Stomach (tissue), 4 donors: ENCODE data around the gene CD320.

Source experiments
- POLR2A ChIP-seq, 4 donors: fragments of 450-650 bp; IDR thresholded peaks; one replicate each; pipeline ENCODE4 v1.6.1; 2016; ENCODE audit warnings: antibody characterized with exemption in 4 of 4, control low read depth in 2 of 4, mild to moderate bottlenecking in 1 of 4, moderate library complexity in 1 of 4
- TF ChIP-seq, protein P1 (sequence below), 7 experiments: fragments of 450-650 bp in 4 of 7; fragments of 200-600 bp in 3 of 7; sonication (generic) in 3 of 7; IDR thresholded peaks; one replicate each; pipeline ENCODE4 v1.5.1; 2016 to 2019; ENCODE audit warnings: antibody characterized with exemption in 7 of 7, control low read depth in 2 of 7, mild to moderate bottlenecking in 1 of 7

GRCh38 chr19:8307400-8307964 lies 676 bp downstream of the CD320 start:
- TF ChIP-seq, protein P1, sequence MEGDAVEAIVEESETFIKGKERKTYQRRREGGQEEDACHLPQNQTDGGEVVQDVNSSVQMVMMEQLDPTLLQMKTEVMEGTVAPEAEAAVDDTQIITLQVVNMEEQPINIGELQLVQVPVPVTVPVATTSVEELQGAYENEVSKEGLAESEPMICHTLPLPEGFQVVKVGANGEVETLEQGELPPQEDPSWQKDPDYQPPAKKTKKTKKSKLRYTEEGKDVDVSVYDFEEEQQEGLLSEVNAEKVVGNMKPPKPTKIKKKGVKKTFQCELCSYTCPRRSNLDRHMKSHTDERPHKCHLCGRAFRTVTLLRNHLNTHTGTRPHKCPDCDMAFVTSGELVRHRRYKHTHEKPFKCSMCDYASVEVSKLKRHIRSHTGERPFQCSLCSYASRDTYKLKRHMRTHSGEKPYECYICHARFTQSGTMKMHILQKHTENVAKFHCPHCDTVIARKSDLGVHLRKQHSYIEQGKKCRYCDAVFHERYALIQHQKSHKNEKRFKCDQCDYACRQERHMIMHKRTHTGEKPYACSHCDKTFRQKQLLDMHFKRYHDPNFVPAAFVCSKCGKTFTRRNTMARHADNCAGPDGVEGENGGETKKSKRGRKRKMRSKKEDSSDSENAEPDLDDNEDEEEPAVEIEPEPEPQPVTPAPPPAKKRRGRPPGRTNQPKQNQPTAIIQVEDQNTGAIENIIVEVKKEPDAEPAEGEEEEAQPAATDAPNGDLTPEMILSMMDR (IDR thresholded peaks at IDR 0.05): no peak
- no peak for TF ChIP-seq POLR2A (IDR thresholded peaks at IDR 0.05)
